ENCODE data around the gene THOC6.

The THOC6 gene

DNA sequence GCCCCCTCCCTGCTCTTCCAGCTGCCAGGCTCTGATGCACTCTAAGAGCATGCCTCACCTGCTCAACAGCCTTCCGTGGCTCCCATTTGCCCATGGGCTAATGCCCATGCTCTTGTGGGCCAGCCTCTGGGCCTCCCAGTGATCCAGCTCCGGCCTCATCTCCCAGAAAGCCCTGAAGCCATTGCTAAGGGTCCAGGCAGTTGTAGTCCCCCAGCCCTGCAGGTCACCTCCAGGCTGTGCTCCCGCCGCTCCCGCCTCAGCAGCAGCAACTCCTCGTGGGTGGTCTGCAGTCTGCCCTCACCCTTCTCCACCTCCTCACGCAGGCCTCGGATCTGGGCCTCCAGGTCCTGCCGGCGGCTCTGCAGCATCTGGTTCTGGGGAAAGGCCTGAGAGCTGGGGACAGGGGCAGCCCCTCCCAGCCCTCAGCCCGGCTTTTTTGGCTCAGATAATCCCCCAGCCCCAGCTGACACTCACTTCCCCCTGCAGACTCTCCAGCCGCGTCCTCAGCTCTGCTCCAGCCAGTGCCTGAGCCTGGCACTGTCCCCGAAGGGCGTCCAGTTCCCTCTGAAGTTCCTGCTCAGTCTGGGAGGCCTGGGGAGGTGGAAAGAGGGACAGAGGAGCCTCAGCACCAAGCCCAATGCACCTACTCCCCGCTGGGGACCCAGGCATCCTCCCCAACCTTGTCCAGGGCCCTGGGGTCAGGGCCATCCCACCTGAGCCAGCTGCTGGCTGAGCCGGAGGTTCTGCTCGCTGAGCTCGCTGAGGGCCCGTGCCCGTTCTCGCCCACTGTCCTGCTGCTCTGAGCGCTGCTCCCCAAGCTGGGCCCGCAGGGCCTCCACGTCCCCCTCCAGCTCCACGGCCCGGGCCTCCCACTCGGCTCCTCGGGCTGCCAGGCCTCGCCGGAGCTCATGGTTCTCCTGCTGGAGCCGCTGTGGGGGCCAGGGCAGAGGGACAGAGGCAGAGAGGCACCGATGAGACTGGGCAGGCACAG lies 6.7 kb downstream of the THOC6 start:
- peaks cover 59% of the 10 kb centered on the region for H3K27me3 ChIP-seq (ENCODE audit: control insufficient read depth, insufficient read depth, low read length, poor library complexity, severe bottlenecking)
- peaks cover 14% of the 10 kb centered on the region for H3K36me3 ChIP-seq (ENCODE audit: control insufficient read depth, insufficient read depth, low read length)
- H3K9me3 ChIP-seq (ENCODE audit: control insufficient read depth, low read length), result no peaks in the 10 kb centered on the region
- H3K4me1 ChIP-seq (ENCODE audit: control insufficient read depth, insufficient read depth, low read length), result no peaks in the 10 kb centered on the region
- no peak overlapping the region for H3K27ac ChIP-seq (ENCODE audit: insufficient read depth, low read depth, low read length, poor library complexity, severe bottlenecking)
- no peak overlapping the region for H3K4me3 ChIP-seq (ENCODE audit: insufficient read depth, low read depth, low read length)
- 85 to 87% methylated on average over 33 of the region's 33 CpGs for WGBS, 2 experiments

DNA sequence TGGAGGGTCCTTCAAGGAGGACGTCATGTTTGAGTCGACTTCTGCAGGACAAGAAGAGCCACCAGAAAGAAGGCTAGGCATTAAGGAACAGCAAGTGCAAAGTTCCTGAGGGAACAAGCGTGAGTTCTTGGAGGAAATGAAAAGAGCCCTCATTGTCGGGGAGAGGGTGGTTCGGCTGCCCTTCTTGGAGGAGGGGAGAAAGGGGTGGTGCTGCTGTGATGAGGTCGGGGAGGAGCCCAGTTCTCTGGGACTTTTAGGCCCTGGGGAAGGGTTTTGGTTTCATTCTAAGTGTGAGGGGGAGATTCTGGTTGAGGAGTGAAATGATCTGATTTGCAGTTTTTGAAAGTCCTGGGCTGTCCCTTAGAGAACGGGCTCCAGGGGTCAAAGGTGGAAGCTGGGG lies 8.8 kb downstream of the THOC6 start:
- Histone ChIP-seq H3K36me3 (ENCODE audit: control insufficient read depth, insufficient read depth, low read length) (no peaks in the 10 kb centered on the region), H3K27ac (ENCODE audit: insufficient read depth, low read depth, low read length, poor library complexity, severe bottlenecking) (no peak overlapping the region), H3K4me3 (ENCODE audit: insufficient read depth, low read depth, low read length) (no peak overlapping the region), H3K9me3 (ENCODE audit: control insufficient read depth, low read length) (no peaks in the 10 kb centered on the region), H3K27me3 (ENCODE audit: control insufficient read depth, insufficient read depth, low read length, poor library complexity, severe bottlenecking) (peaks cover 80% of the 10 kb centered on the region), H3K4me1 (ENCODE audit: control insufficient read depth, insufficient read depth, low read length) (no peaks in the 10 kb centered on the region)
- 74 to 75% methylated on average over 7 of the region's 7 CpGs for WGBS, 2 experiments

DNA sequence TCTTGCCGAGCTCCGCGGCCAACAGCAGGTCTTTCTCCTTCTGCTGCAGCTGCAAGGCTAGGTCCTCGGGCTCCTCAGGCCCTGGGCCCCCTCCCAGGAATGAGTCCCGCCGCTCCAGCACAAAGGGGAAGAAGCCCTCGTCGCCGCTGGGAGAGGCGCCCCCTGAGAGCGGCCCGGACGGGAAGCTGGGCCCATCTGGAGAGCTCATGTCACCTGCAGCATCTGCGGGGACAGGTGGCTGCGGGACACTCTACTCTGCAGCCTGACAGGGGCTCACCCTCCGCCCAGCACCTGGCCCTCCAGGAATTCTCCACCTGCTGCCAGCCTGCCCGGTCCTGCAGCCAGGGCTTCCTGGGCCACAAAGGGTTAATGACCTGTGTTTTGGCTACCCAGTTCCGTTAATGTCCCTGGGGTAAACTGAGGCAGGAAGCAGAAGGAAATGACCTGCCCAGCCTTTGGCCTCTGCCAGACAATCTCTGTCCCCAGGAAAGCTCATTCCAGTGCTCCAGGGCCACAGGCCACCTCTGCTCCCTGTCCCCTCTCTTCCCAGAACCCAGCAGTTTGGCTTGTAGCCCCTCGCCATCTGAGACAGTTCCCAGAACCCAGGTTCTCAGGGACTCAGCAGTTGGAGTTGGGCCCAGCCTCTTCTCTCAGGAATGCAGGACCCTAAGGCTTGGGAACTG lies 11.6 kb downstream of the THOC6 start:
- H3K36me3 ChIP-seq (ENCODE audit: control insufficient read depth, insufficient read depth, low read length), result no peaks in the 10 kb centered on the region
- no peak overlapping the region for H3K4me3 ChIP-seq (ENCODE audit: insufficient read depth, low read depth, low read length)
- no peak overlapping the region for H3K27ac ChIP-seq (ENCODE audit: insufficient read depth, low read depth, low read length, poor library complexity, severe bottlenecking)
- H3K9me3 ChIP-seq (ENCODE audit: control insufficient read depth, low read length), result no peaks in the 10 kb centered on the region
- H3K27me3 ChIP-seq (ENCODE audit: control insufficient read depth, insufficient read depth, low read length, poor library complexity, severe bottlenecking), result peaks cover 80% of the 10 kb centered on the region
- WGBS, 2 experiments, result 64 to 65% methylated on average over 19 of the region's 19 CpGs
- H3K4me1 ChIP-seq (ENCODE audit: control insufficient read depth, insufficient read depth, low read length), result no peaks in the 10 kb centered on the region

- Histone ChIP-seq H3K27me3 (ENCODE audit: control insufficient read depth, insufficient read depth, low read length, poor library complexity, severe bottlenecking) (peaks cover 74% of the 10 kb centered on the region), H3K4me1 (ENCODE audit: control insufficient read depth, insufficient read depth, low read length) (no peaks in the 10 kb centered on the region), H3K4me3 (ENCODE audit: insufficient read depth, low read depth, low read length) (no peak overlapping the region), H3K9me3 (ENCODE audit: control insufficient read depth, low read length) (no peaks in the 10 kb centered on the region), H3K27ac (ENCODE audit: insufficient read depth, low read depth, low read length, poor library complexity, severe bottlenecking) (no peak overlapping the region), H3K36me3 (ENCODE audit: control insufficient read depth, insufficient read depth, low read length) (no peaks in the 10 kb centered on the region)
- 9 to 10% methylated on average over 40 of the region's 40 CpGs for WGBS, 2 experiments
Measured at GRCh38 chr16:3035972-3036725, 12.3 kb downstream of the THOC6 start.

- Histone ChIP-seq H3K36me3 (ENCODE audit: control insufficient read depth, insufficient read depth, low read length) (no peaks in the 10 kb centered on the region), H3K4me3 (ENCODE audit: insufficient read depth, low read depth, low read length) (no peak within 1 kb of the TSS), H3K27me3 (ENCODE audit: control insufficient read depth, insufficient read depth, low read length, poor library complexity, severe bottlenecking) (peaks cover 73% of the 10 kb centered on the region), H3K9me3 (ENCODE audit: control insufficient read depth, low read length) (no peaks in the 10 kb centered on the region), H3K4me1 (ENCODE audit: control insufficient read depth, insufficient read depth, low read length) (no peaks in the 10 kb centered on the region), H3K27ac (ENCODE audit: insufficient read depth, low read depth, low read length, poor library complexity, severe bottlenecking) (no peak within 1 kb of the TSS)
- WGBS, 2 experiments, result 10% methylated on average over 44 of the region's 44 CpGs
Measured at GRCh38 chr16:3036726-3037315, 13.0 kb downstream of the THOC6 start, which contains the start of gene BICDL2. Gene BICDL2 (minus strand): TSS chr16:3036944. CDS start chr16:3035496, 1,448 bp downstream.

DNA sequence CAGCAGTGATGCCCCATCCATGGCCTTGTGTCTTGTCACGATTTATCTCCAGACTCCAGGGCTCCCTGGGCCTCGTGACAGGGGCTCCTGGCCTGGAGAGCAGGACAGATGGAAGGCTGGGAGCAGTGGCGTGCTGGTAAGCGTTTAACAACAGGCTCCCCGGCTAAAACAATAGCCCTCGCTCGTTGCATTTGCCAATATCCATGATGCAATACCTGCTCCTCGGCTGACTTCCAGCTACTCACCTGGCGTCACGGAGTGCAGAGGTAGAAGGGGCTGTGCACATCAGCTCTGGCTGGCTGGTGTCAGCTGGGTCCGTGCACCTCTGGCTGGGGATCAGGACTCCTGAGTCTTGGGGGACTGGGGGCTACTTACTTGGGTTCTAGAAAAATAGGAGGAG lies 14.4 kb downstream of the THOC6 start:
- 65 to 69% methylated on average over 11 of the region's 11 CpGs for WGBS, 2 experiments
- H3K27me3 ChIP-seq (ENCODE audit: control insufficient read depth, insufficient read depth, low read length, poor library complexity, severe bottlenecking), result peaks cover 66% of the 10 kb centered on the region

DNA sequence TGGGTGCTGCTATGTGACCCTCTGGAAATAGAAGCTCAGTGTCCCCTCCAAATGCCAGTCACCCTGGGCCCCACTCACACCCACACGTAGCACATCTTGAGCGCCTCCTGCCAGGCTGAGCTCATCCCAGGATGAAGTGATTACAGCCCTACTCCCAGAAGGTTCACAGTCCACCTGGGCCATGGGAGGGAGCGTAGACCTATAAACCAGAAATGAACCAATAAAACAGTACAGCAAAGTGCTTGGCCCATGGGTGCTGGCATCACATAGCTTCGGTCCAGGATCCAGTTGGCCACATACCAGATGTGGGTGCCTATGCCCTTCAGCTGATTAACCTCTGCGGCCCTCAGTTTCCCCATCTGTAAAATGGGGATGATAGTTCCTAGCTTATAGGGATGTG lies 15.1 kb downstream of the THOC6 start:
- Histone ChIP-seq H3K9me3 (ENCODE audit: control insufficient read depth, low read length) (no peaks in the 10 kb centered on the region), H3K27me3 (ENCODE audit: control insufficient read depth, insufficient read depth, low read length, poor library complexity, severe bottlenecking) (peaks cover 68% of the 10 kb centered on the region), H3K4me1 (ENCODE audit: control insufficient read depth, insufficient read depth, low read length) (no peaks in the 10 kb centered on the region), H3K4me3 (ENCODE audit: insufficient read depth, low read depth, low read length) (no peak overlapping the region), H3K27ac (ENCODE audit: insufficient read depth, low read depth, low read length, poor library complexity, severe bottlenecking) (no peak overlapping the region), H3K36me3 (ENCODE audit: control insufficient read depth, insufficient read depth, low read length) (no peaks in the 10 kb centered on the region)
- 88 to 90% methylated on average over 5 of the region's 5 CpGs for WGBS, 2 experiments

More for the DNA sequence above, 14.4 kb downstream of the THOC6 start:
- Histone ChIP-seq H3K4me3 (ENCODE audit: insufficient read depth, low read depth, low read length) (no peak overlapping the region), H3K27ac (ENCODE audit: insufficient read depth, low read depth, low read length, poor library complexity, severe bottlenecking) (no peak overlapping the region), H3K36me3 (ENCODE audit: control insufficient read depth, insufficient read depth, low read length) (no peaks in the 10 kb centered on the region), H3K9me3 (ENCODE audit: control insufficient read depth, low read length) (no peaks in the 10 kb centered on the region), H3K4me1 (ENCODE audit: control insufficient read depth, insufficient read depth, low read length) (no peaks in the 10 kb centered on the region)

- Histone ChIP-seq H3K4me1 (ENCODE audit: control insufficient read depth, insufficient read depth, low read length) (no peaks in the 10 kb centered on the region), H3K27ac (ENCODE audit: insufficient read depth, low read depth, low read length, poor library complexity, severe bottlenecking) (no peak overlapping the region), H3K36me3 (ENCODE audit: control insufficient read depth, insufficient read depth, low read length) (no peaks in the 10 kb centered on the region), H3K27me3 (ENCODE audit: control insufficient read depth, insufficient read depth, low read length, poor library complexity, severe bottlenecking) (peaks cover 69% of the 10 kb centered on the region), H3K4me3 (ENCODE audit: insufficient read depth, low read depth, low read length) (no peak overlapping the region), H3K9me3 (ENCODE audit: control insufficient read depth, low read length) (no peaks in the 10 kb centered on the region)
- WGBS, 2 experiments, result 80 to 94% methylated on average over 3 of the region's 3 CpGs
Measured at GRCh38 chr16:3042376-3042775, 18.5 kb downstream of the THOC6 start.

DNA sequence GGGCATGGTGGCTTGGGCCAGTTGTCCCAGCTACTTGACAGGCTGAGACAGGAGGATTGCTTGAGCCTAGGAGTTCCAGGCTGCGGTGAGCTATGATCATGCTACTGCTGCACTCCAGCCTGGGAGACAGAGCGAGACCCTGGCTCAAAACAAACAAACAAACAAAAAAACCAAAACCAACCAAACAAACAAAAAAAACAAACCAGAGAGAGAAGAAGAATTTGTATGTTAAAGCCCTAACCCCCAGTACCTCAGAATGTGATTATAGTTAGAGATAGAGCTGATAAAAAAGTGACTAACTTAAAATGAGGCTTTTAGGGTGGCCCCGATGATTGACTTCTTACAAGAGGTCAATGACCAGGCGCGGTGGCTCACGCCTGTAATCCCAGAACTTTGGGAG lies 20.9 kb downstream of the THOC6 start:
- no peaks in the 10 kb centered on the region for H3K36me3 ChIP-seq (ENCODE audit: control insufficient read depth, insufficient read depth, low read length)
- WGBS, 2 experiments, result 90 to 93% methylated on average over 5 to 6 of the region's 6 CpGs
- peaks cover 64% of the 10 kb centered on the region for H3K27me3 ChIP-seq (ENCODE audit: control insufficient read depth, insufficient read depth, low read length, poor library complexity, severe bottlenecking)
- no peaks in the 10 kb centered on the region for H3K4me1 ChIP-seq (ENCODE audit: control insufficient read depth, insufficient read depth, low read length)
- no peak overlapping the region for H3K4me3 ChIP-seq (ENCODE audit: insufficient read depth, low read depth, low read length)
- H3K27ac ChIP-seq (ENCODE audit: insufficient read depth, low read depth, low read length, poor library complexity, severe bottlenecking), result no peak overlapping the region
- H3K9me3 ChIP-seq (ENCODE audit: control insufficient read depth, low read length), result no peaks in the 10 kb centered on the region
